Adrenal gland (tissue), 12 donors: ENCODE data around the gene LHFPL4. TPM values are rescaled to one million over a fixed set of nuclear protein-coding genes. Genes with fewer than 3 reads are reported as not detected.

ENCODE experiments used
- DNase-seq, 7 donors: peaks; one replicate each; pipeline ENCODE4 v3.0.0-alpha.2; 2019 to 2020
- H3K27ac ChIP-seq, 5 donors: fragments of 200-600 bp; sonication (generic) in 4 of 5; 1 replicate in 3 of 5; 2 replicates in 2 of 5; pipeline versions ENCODE4 v1.5.1 to v1.8.0; 2016 to 2020; ENCODE audit warnings: mild to moderate bottlenecking in 1 of 5
- H3K27me3 ChIP-seq: fragments of 200-600 bp; 2 replicates; pipeline ENCODE4 v1.8.0; 2021
- H3K36me3 ChIP-seq, 2 donors: fragments of 200-600 bp; replicated peaks in 1 of 2; 1 replicate in 1 of 2; 2 replicates in 1 of 2; pipeline versions ENCODE4 v1.5.1 to v1.8.0; 2018 to 2022
- H3K4me1 ChIP-seq, 2 donors: fragments of 200-600 bp; replicated peaks in 1 of 2; 1 replicate in 1 of 2; 2 replicates in 1 of 2; pipeline versions ENCODE4 v1.5.1 to v1.8.0; 2018 to 2021
- H3K4me3 ChIP-seq, 4 donors: fragments of 200-600 bp; sonication (generic) in 3 of 4; one replicate each; pipeline ENCODE4 v1.5.1; 2016 to 2018
- H3K9me3 ChIP-seq, 3 donors: fragments of 200-600 bp; sonication (generic) in 1 of 3; replicated peaks in 1 of 3; 1 replicate in 2 of 3; 2 replicates in 1 of 3; pipeline versions ENCODE4 v1.5.1 to v1.8.0; 2016 to 2021
- CTCF ChIP-seq, 6 experiments: fragments of 450-650 bp in 4 of 6; fragments of 200-600 bp in 2 of 6; sonication (generic) in 1 of 6; IDR thresholded peaks; 1 replicate in 5 of 6; 2 replicates in 1 of 6; pipeline versions ENCODE4 v1.5.1 to v1.8.0; 2016 to 2021; ENCODE audit warnings: antibody characterized with exemption in 6 of 6, mild to moderate bottlenecking in 2 of 6, moderate library complexity in 1 of 6
- POLR2A ChIP-seq, 2 donors: fragments of 450-650 bp; IDR thresholded peaks; one replicate each; pipeline ENCODE4 v1.6.1; 2017; ENCODE audit warnings: antibody characterized with exemption in 2 of 2, mild to moderate bottlenecking in 2 of 2, moderate library complexity in 1 of 2
- WGBS, 4 donors: extraction: QIAGEN DNeasy Blood & Tissue Kit in 2 of 4; methylation state at CpG; one replicate each; pipeline versions ENCODE4 v1.1.5 to v1.1.7; 2013 to 2017; 5-methylcytosine and 5-hydroxymethylcytosine counted together
- intact Hi-C, 2 donors: fragments of 100-400 bp; cut with DNase I; formaldehyde crosslinking; loops; one replicate each; pipeline versions ENCODE4 v1.14.1 to v1.15.0; 2022 to 2023
- polyA plus RNA-seq, 3 donors: library from polyadenylated mRNA; stranded (reverse); fragments of 200-250 nt in 2 of 3; fragments of 350-450 nt in 1 of 3; fragmentation: Illumina TruSeq in 1 of 3; extraction: RNeasy Lipid Tissue Mini Kit (QIAGEN cat#74804) in 1 of 3; gene quantifications; one replicate each; pipeline ENCODE4 v1.2.3, GENCODE V29; 2013 to 2014
- total RNA-seq, 9 donors: library from RNA; depleted of rRNA in 4 of 9; stranded (reverse); fragments of >200 nt in 4 of 9; fragments of 120-200 nt in 1 of 9; fragmentation: NEBNext Ultra II Directional in 1 of 9; extraction: Animal tissue kit (Norgen Biotek cat#: 25700) in 1 of 9; gene quantifications; one replicate each; pipeline versions ENCODE4 v1.1.0 to v1.2.4, GENCODE V29; 2013 to 2023
- donor health status: healthy with polysubstance abuse.
- donor health status: Bipolar disorder and iron deficiency.
- donor health status: DM: yes; HTN: yes; CAD: no.
- donor health status: DM: no; HTN: no; CAD: no.
- donor health status: DM: no; HTN: no; CAD: no.
- donor health status: DM: yes; HTN: yes; CAD: no.

LHFPL4 gene
- total and polyA plus RNA-seq, 12 donors = 0.04 to 3.5 (median 0.99) TPM; not detected in 2

GRCh38 chr3:9583371-9583770 is 29.7 kb upstream of the LHFPL4 start:
- H3K27ac ChIP-seq = no peak overlapping the region
- no peaks in the 10 kb centered on the region for H3K4me1 ChIP-seq
- no peak overlapping the region for H3K4me3 ChIP-seq
- H3K27me3 ChIP-seq = no peaks in the 10 kb centered on the region
- no peaks in the 10 kb centered on the region for H3K9me3 ChIP-seq
- H3K36me3 ChIP-seq = no peaks in the 10 kb centered on the region
- no peak for DNase-seq
- WGBS, 4 donors = 79 to 87% (median 83%) methylated on average over 3 of the region's 3 CpGs
- intact Hi-C loops = no loop called here
- TF ChIP-seq CTCF (IDR thresholded peaks at IDR 0.05) (no peak), POLR2A (IDR thresholded peaks at IDR 0.05) (no peak)

DNA sequence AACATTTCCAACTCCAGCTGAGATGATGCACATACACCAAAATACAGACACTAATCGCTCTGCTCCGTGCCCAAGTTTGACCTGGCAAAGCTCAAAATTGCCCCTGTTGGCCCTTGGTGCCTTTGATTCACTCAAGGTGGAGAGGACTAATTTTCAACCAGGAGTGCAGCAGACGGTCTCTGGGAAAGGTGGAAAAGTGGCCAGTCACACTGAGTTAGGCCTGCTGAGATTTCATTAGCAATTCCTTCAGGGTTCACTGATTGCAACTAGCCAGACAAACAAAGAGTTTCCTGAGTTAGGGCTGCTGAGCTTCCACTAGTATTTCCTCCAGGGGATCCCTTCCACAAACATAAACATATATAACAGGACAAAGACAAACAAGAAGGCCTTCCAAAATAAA is 28.7 kb upstream of the LHFPL4 start:
- Histone ChIP-seq H3K4me1 (no peaks in the 10 kb centered on the region), H3K4me3 (no peak overlapping the region), H3K9me3 (no peaks in the 10 kb centered on the region), H3K27ac (no peak overlapping the region), H3K36me3 (no peaks in the 10 kb centered on the region), H3K27me3 (no peaks in the 10 kb centered on the region)
- WGBS, 4 donors = 70 to 84% (median 77%) methylated on average over 3 of the region's 3 CpGs
- no peak for DNase-seq
- no peak for TF ChIP-seq POLR2A (IDR thresholded peaks at IDR 0.05)
- TF ChIP-seq CTCF (IDR thresholded peaks at IDR 0.05) = no peak
- intact Hi-C loops = no loop called here

- H3K9me3 ChIP-seq = no peaks in the 10 kb centered on the region
- no peaks in the 10 kb centered on the region for H3K36me3 ChIP-seq
- H3K27ac ChIP-seq = no peak overlapping the region
- 48 to 90% (median 64%) methylated on average over 2 of the region's 2 CpGs for WGBS, 4 donors
- H3K4me1 ChIP-seq = no peaks in the 10 kb centered on the region
- intact Hi-C loops = no loop called here
- no peaks in the 10 kb centered on the region for H3K27me3 ChIP-seq
- H3K4me3 ChIP-seq = no peak overlapping the region
- no peak for DNase-seq
- TF ChIP-seq CTCF (IDR thresholded peaks at IDR 0.05) = no peak
These were observed 28.1 kb upstream of the LHFPL4 start for GRCh38 chr3:9581742-9582141.

DNA sequence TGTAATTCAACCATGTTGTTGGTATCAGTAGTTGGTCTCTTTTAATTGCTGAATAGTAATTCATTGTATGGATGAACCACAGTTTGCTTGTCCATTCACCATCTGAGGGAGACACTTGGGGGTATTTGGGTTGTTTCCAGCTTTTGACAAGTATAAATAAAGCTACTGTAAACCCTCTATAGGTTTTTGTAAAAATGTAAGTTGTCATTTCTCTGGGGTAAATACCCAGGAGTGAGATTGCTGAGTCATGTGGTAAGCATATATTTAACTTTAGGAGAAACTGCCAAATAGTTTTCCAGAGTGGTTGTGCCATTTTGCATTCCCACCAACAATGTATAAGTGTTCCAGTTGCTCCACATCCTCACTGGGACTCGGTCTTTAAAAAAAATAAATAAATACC is 15.4 kb upstream of the LHFPL4 start:
- H3K9me3 ChIP-seq = peaks cover 0 to 6% (median 0%) of the 10 kb centered on the region in 3 donors
- H3K27ac ChIP-seq = no peak overlapping the region
- 80 to 94% (median 85%) methylated on average over 1 of the region's 1 CpG for WGBS, 4 donors
- H3K27me3 ChIP-seq = peaks cover 4% of the 10 kb centered on the region
- TF ChIP-seq CTCF (IDR thresholded peaks at IDR 0.05) (no peak), POLR2A (IDR thresholded peaks at IDR 0.05) (no peak)
- no peak for DNase-seq
- H3K36me3 ChIP-seq = no peaks in the 10 kb centered on the region
- intact Hi-C loops = no loop called here
- H3K4me1 ChIP-seq = no peaks in the 10 kb centered on the region
- no peak overlapping the region for H3K4me3 ChIP-seq
